HEK293 (cell line): ENCODE data around the gene CEND1.

Experiments used
- CTCF ChIA-PET: fragments of 350-600 bp; formaldehyde crosslinking; extraction: SDS; loops from one replicate; lab custom pipeline; 2021; ENCODE audit warnings: antibody characterized with exemption; lab: Yijun Ruan, JAX
- POLR2A ChIA-PET: fragments of 300-600 bp; formaldehyde crosslinking; extraction: SDS; loops from one replicate; lab custom pipeline; 2020; ENCODE audit warnings: antibody characterized with exemption, inconsistent platforms; lab: Yijun Ruan, JAX
- H3K27ac ChIP-seq: fragments of 200-500 bp; sonication (Bioruptor generic); 2 replicates; pipeline ENCODE4 v1.5.1; 2014; ENCODE audit warnings: low read depth, low read length, control low read depth, inconsistent platforms; ENCODE audit errors: extremely low read depth
- H3K36me3 ChIP-seq, 2 experiments: fragments of 200-500 bp in 1 of 2; sonication (Bioruptor generic) in 1 of 2; 1 replicate in 1 of 2; 2 replicates in 1 of 2; pipeline ENCODE4 v1.5.1; 2014 to 2017; ENCODE audit warnings: inconsistent platforms in 2 of 2, low read length in 2 of 2; ENCODE audit not compliant: control insufficient read depth in 2 of 2, insufficient read depth in 1 of 2
- H3K4me1 ChIP-seq: fragments of 200-500 bp; sonication (Bioruptor generic); 2 replicates; pipeline ENCODE4 v1.5.1; 2014; ENCODE audit warnings: mild to moderate bottlenecking, low read length, inconsistent platforms; ENCODE audit not compliant: control insufficient read depth, insufficient read depth
- H3K4me3 ChIP-seq: 2 replicates; pipeline ENCODE4 v1.5.1; 2011; ENCODE audit warnings: low read depth, mild to moderate bottlenecking, control low read depth, low read length, moderate library complexity
- H3K9me3 ChIP-seq: fragments of 200-500 bp; sonication (Bioruptor generic); 2 replicates; pipeline ENCODE4 v1.5.1; 2014; ENCODE audit warnings: low read depth, low read length, inconsistent platforms; ENCODE audit not compliant: control insufficient read depth, insufficient read depth
- BCL11A ChIP-seq: fragments of 450-650 bp; formaldehyde crosslinking; IDR thresholded peaks from 2 replicates; pipeline ENCODE4 v1.5.1; 2016; ENCODE audit warnings: low read depth, missing biosample characterization, missing genetic modification characterization
- MZF1 ChIP-seq: fragments of 450-650 bp; formaldehyde crosslinking; IDR thresholded peaks from 2 replicates; pipeline ENCODE4 v1.5.1; 2017; ENCODE audit warnings: missing biosample characterization, missing genetic modification characterization, borderline replicate concordance
- PRDM2 ChIP-seq: fragments of 450-650 bp; formaldehyde crosslinking; IDR thresholded peaks from 2 replicates; pipeline ENCODE4 v1.5.1; 2016; ENCODE audit warnings: missing biosample characterization, missing genetic modification characterization, borderline replicate concordance
- REST ChIP-seq: fragments of 450-650 bp; formaldehyde crosslinking; IDR thresholded peaks from 2 replicates; pipeline ENCODE4 v1.5.1; 2016; ENCODE audit warnings: missing biosample characterization, missing genetic modification characterization
- YY1 ChIP-seq: fragments of 450-650 bp; formaldehyde crosslinking; IDR thresholded peaks from 2 replicates; pipeline ENCODE4 v1.5.1; 2018; ENCODE audit warnings: missing biosample characterization, missing genetic modification characterization
- YY2 ChIP-seq: fragments of 450-650 bp; formaldehyde crosslinking; IDR thresholded peaks from 2 replicates; pipeline ENCODE4 v1.5.1; 2016; ENCODE audit warnings: missing biosample characterization, missing genetic modification characterization
- ZNF146 ChIP-seq: fragments of 450-650 bp; formaldehyde crosslinking; IDR thresholded peaks from 2 replicates; pipeline ENCODE4 v1.5.1; 2016; ENCODE audit warnings: missing biosample characterization, missing genetic modification characterization
- ZNF211 ChIP-seq: fragments of 450-650 bp; formaldehyde crosslinking; IDR thresholded peaks from 2 replicates; pipeline ENCODE4 v1.5.1; 2016; ENCODE audit warnings: low read depth, missing biosample characterization, missing genetic modification characterization
- ZNF221 ChIP-seq: fragments of 450-650 bp; formaldehyde crosslinking; IDR thresholded peaks from 2 replicates; pipeline ENCODE4 v1.5.1; 2017; ENCODE audit warnings: missing biosample characterization, missing genetic modification characterization, borderline replicate concordance
- ZNF311 ChIP-seq: fragments of 450-650 bp; formaldehyde crosslinking; IDR thresholded peaks from 2 replicates; pipeline ENCODE4 v1.5.1; 2017; ENCODE audit warnings: missing biosample characterization, missing genetic modification characterization, borderline replicate concordance
- ZNF449 ChIP-seq: fragments of 450-650 bp; formaldehyde crosslinking; IDR thresholded peaks from 2 replicates; pipeline ENCODE4 v1.5.1; 2017; ENCODE audit warnings: missing biosample characterization, mild to moderate bottlenecking, missing genetic modification characterization, moderate library complexity
- ZNF596 ChIP-seq: fragments of 450-650 bp; IDR thresholded peaks from 2 replicates; pipeline ENCODE4 v1.5.0; 2018; ENCODE audit warnings: missing biosample characterization, mild to moderate bottlenecking, missing genetic modification characterization, moderate library complexity
- ZNF791 ChIP-seq: fragments of 450-650 bp; formaldehyde crosslinking; IDR thresholded peaks from 2 replicates; pipeline ENCODE4 v1.5.1; 2016; ENCODE audit warnings: missing biosample characterization, missing genetic modification characterization
- ZSCAN16 ChIP-seq: fragments of 450-650 bp; formaldehyde crosslinking; IDR thresholded peaks from 2 replicates; pipeline ENCODE4 v1.5.1; 2016; ENCODE audit warnings: missing biosample characterization, missing genetic modification characterization
- ZSCAN18 ChIP-seq: fragments of 450-650 bp; formaldehyde crosslinking; IDR thresholded peaks from 2 replicates; pipeline ENCODE4 v1.5.1; 2016; ENCODE audit warnings: missing biosample characterization, missing genetic modification characterization
- TF ChIP-seq, protein P1 (sequence below): fragments of 450-650 bp; formaldehyde crosslinking; IDR thresholded peaks from 2 replicates; pipeline ENCODE4 v1.5.1; 2016; ENCODE audit warnings: missing biosample characterization, missing genetic modification characterization
- TF ChIP-seq, protein P2 (sequence below): fragments of 450-650 bp; formaldehyde crosslinking; IDR thresholded peaks from 2 replicates; pipeline ENCODE4 v1.5.1; 2017; ENCODE audit warnings: missing biosample characterization, missing genetic modification characterization

CEND1 gene

DNA sequence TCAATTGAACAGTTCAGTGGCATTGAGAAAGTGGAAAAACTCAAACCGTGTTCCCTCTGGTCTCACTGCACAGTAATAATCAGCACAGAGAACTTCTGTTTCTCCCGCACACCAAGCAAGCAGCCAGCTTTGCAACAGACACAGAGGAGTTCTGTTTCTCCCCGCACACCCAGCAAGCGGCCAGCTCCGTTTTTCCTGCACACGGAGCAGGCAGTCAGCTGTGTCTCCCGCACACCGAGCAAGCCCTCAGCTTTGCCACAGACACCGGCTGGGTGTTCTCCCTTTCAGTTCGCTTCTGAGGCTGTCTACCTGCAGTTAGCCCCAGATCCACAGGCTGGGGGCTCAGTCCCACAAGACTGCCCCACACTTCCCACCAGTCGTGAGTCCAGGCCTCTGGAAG lies 52.5 kb downstream of the CEND1 start:
- no peak overlapping the region for H3K27ac ChIP-seq
- H3K9me3 ChIP-seq: no peaks in the 10 kb centered on the region
- H3K4me3 ChIP-seq: no peak overlapping the region
- H3K4me1 ChIP-seq: no peaks in the 10 kb centered on the region
- no peaks in the 10 kb centered on the region for H3K36me3 ChIP-seq
- ChIA-PET CTCF (interaction anchor here (0.7 kb wide), 2 partner anchors 9 to 181 kb away, joined by 3 read pairs; no protein-coding TSS in a partner anchor), POLR2A (no interaction called here)
- no peak for TF ChIP-seq ZNF449
- TF ChIP-seq ZNF311 (tag by site-specific recombination): no peak
- no peak for TF ChIP-seq REST (tag by site-specific recombination)
- no peak for TF ChIP-seq YY1
- no peak for TF ChIP-seq ZSCAN18 (tag by site-specific recombination)
- TF ChIP-seq ZNF791 (tag by site-specific recombination): no peak
- no peak for TF ChIP-seq BCL11A (tag by site-specific recombination)
- TF ChIP-seq, protein P1, sequence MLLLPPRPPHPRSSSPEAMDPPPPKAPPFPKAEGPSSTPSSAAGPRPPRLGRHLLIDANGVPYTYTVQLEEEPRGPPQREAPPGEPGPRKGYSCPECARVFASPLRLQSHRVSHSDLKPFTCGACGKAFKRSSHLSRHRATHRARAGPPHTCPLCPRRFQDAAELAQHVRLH (tag by site-specific recombination): no peak
- no peak for TF ChIP-seq MZF1 (tag by site-specific recombination)
- TF ChIP-seq PRDM2 (tag by site-specific recombination): no peak
- TF ChIP-seq YY2 (tag by site-specific recombination): no peak
- TF ChIP-seq, protein P2, sequence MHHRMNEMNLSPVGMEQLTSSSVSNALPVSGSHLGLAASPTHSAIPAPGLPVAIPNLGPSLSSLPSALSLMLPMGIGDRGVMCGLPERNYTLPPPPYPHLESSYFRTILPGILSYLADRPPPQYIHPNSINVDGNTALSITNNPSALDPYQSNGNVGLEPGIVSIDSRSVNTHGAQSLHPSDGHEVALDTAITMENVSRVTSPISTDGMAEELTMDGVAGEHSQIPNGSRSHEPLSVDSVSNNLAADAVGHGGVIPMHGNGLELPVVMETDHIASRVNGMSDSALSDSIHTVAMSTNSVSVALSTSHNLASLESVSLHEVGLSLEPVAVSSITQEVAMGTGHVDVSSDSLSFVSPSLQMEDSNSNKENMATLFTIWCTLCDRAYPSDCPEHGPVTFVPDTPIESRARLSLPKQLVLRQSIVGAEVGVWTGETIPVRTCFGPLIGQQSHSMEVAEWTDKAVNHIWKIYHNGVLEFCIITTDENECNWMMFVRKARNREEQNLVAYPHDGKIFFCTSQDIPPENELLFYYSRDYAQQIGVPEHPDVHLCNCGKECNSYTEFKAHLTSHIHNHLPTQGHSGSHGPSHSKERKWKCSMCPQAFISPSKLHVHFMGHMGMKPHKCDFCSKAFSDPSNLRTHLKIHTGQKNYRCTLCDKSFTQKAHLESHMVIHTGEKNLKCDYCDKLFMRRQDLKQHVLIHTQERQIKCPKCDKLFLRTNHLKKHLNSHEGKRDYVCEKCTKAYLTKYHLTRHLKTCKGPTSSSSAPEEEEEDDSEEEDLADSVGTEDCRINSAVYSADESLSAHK (tag by site-specific recombination): no peak
- TF ChIP-seq ZSCAN16: no peak
- TF ChIP-seq ZNF221: no peak
- no peak for TF ChIP-seq ZNF596 (tag by site-specific recombination)
- TF ChIP-seq ZNF211 (tag by site-specific recombination): no peak
- TF ChIP-seq ZNF146: no peak
